Vein endothelial cell (primary cell): ENCODE measurements around the gene PER3. TPM values are rescaled to one million over a fixed set of nuclear protein-coding genes. Genes with fewer than 3 reads are reported as not detected.

Source experiments
- total RNA-seq: library from RNA; depleted of rRNA; stranded (reverse); fragments of >200 nt; gene quantifications from 2 replicates; pipeline ENCODE4 v1.2.3, GENCODE V29; 2012

PER3 gene
- total RNA-seq = 3.2 and 5.2 TPM in 2 replicates

DNA sequence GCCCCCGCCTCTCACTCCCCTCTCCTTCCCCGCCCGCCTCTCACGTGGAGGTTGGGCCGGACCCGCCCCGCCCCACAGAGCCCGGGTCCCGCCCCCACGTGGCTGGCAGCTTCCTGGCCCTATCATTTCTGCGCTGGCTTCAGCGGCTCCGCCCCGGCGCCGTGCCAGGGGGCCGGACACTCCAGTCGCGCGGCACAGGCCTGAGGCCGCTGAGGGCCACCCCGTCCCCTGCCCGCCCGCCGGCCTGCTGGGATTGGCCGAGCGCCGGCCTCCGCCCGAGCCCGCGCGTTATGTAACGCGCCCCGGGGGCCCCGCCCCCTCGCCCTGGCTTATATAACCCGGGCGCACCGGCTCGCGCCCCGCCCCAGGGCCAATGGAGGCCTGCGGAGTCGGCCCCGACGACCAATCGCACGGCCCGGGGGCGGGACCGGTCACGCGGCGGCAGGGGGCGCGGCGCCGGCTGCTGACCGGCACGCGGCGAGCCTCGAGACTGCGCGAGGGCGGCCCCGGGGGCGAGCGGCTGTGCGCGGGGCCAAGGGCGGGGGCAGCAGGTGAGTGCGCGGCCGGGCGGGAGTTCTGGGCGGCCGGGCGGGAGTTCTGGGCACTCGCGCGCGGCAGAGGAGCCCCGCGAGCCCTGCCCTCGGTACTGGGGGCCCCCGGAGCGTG lies at the start of gene PER3:
Gene PER3, plus strand, starts transcription at position 466 of the 666 bp plus-strand sequence. CDS start 587 bp downstream, outside the sequence.

DNA sequence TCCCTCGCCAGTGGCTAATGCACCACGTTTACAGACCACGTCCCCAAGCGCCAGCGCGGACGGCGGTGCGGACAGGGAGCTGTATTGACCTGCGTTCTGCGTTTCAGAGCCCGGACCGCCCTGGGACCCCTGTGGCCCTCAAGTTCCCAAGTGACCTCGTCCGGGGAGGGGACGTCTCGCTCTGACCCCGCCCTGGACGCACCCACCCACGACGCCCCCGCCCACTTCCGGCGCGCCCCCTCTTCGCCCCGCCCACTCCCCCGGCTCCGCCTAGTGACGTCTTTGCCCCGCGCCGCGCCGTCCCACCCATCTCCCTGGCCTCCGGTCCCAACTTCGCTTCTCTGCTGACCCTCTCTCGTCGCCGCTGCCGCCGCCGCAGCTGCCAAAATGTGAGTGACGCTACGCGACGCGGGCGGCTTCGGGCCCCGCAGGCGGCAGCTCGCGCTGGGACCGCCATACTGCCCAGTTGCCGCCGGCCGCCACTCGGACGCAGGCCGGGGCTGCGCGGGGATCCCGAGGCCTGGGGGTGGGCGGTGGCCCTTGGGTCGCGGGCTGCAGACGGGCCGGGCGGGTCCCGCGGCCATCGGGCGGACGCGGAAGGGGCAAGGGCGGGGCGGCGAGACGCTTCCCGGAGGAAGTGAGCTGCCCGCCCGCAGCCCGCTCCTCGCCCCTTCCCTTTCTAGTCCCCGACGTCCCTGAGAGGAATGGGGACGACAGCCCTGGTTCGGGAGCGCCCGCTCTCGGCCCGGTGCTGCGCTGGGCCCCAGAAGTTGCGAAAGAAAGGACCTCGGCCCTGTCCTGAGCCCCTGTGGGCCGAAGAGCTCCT lies 12.9 kb upstream of the PER3 start, which contains the start of gene VAMP3:
Gene VAMP3, plus strand, starts transcription at position 300 of the 826 bp plus-strand sequence. Its CDS starts 88 bp downstream, at position 388.

GRCh38 chr1:7852804-7853683 lies 69.0 kb downstream of the PER3 start, which contains the start of gene UTS2:
UTS2 (minus strand) TSS chr1:7853065; CDS start chr1:7853003, 62 bp downstream.

Other genes starting within 250 kb of the PER3 start
- 137 and 163 TPM in 2 replicates for gene VAMP3, start 13.0 kb upstream of the PER3 start, total RNA-seq
- gene UTS2, start 68.8 kb downstream of the PER3 start, total RNA-seq = not detected in 2 replicates
- 0.96 and 1.3 TPM in 2 replicates for gene TNFRSF9, start 156.5 kb downstream of the PER3 start, total RNA-seq
- 141 and 158 TPM in 2 replicates for gene PARK7, start 177.4 kb downstream of the PER3 start, total RNA-seq
- 20.6 and 28.1 TPM in 2 replicates for gene ERRFI1, start 242.0 kb downstream of the PER3 start, total RNA-seq